GM19324 (cell line): ENCODE results near the gene NEK5.

Experiments used
- ATAC-seq: cut with Tn5 transposase; IDR thresholded peaks from one replicate; pipeline ENCODE4 v1.9.1; 2021; ENCODE audit warnings: mild to moderate bottlenecking, moderate library complexity; ENCODE audit not compliant: unreplicated experiment, low FRiP score

NEK5 gene

GRCh38 chr13:51995677-51996551 is 133.0 kb downstream of the NEK5 start:
- no peak for ATAC-seq

- no peak for ATAC-seq
Measured at GRCh38 chr13:51993713-51994112, 135.2 kb downstream of the NEK5 start.

GRCh38 chr13:51988988-51989618 is 139.8 kb downstream of the NEK5 start:
- ATAC-seq: no peak
